ENCODE measurements around the gene RALA. TPM values are rescaled to one million over a fixed set of nuclear protein-coding genes. Genes with fewer than 3 reads are reported as not detected.

Gene RALA
- total RNA-seq, 4 donors from 2014 or later: 18.3 to 29.7 (median 20.0) TPM

DNA sequence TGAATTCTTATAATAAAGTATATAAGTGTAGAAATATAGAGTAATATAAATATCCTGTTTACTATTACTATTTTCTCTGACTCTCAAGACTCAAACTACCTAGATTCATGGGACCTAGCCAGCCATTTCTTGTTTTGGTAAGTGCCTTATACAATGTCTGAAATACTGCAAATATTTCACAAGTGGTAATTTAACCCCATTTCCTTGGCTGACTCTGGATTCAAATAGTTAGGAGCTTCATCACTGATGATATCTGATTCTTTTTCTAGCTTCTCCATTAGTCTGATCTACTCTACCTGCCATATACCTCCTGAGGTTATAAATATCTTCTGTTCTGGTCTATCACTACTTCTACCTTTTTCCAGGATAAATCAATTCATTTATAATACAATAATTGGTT lies 6.4 kb upstream of the RALA start:
- Histone ChIP-seq H3K27me3 (no peaks in the 10 kb centered on the region), H3K9me3 (no peaks in the 10 kb centered on the region), H3K36me3 (no peaks in the 10 kb centered on the region), H3K4me3 (replicated peaks in 1 of 3) (no peak overlapping the region), H3K27ac (no peak overlapping the region), H3K4me1 (peaks cover 0 to 2% of the 10 kb centered on the region in 2 donors)
- TF ChIP-seq CTCF (IDR thresholded peaks at IDR 0.05) (no peak), POLR2A (IDR thresholded peaks at IDR 0.05) (no peak)
- DNase-seq: no peak
- intact Hi-C loops (cut with DNase I): no loop called here

DNA sequence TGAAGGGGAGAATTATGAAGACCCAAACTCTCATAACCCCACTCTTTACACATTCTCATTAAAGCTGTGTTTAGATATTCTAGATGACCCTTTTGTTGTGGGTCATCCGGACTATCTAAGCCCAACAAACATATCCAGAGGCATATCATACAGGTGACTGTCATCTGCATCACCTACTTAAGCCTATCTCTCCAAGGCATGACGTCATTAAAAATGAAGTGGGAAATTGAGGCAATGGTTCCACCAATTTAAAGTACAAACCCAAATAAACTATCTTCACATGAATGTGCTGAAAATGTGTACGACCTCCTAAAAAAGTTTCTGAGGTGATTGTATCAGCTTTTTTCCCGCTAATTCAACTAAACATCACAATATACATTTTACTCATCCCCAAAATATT lies 4.5 kb upstream of the RALA start:
- no peaks in the 10 kb centered on the region for H3K9me3 ChIP-seq
- no peaks in the 10 kb centered on the region for H3K27me3 ChIP-seq
- H3K27ac ChIP-seq: no peak overlapping the region
- no peak for TF ChIP-seq CTCF (IDR thresholded peaks at IDR 0.05)
- TF ChIP-seq POLR2A (IDR thresholded peaks at IDR 0.05): no peak
- WGBS, 2 donors: 91 to 93% methylated on average over 4 of the region's 4 CpGs
- peaks cover 6 to 7% of the 10 kb centered on the region in 2 donors for H3K4me1 ChIP-seq
- no peak for DNase-seq
- no peaks in the 10 kb centered on the region for H3K36me3 ChIP-seq
- intact Hi-C loops (cut with DNase I): no loop called here
- H3K4me3 ChIP-seq (replicated peaks in 1 of 3): no peak overlapping the region

GRCh38 chr7:39620486-39620885 lies 2.9 kb upstream of the RALA start:
- Histone ChIP-seq H3K27me3 (no peaks in the 10 kb centered on the region), H3K9me3 (no peaks in the 10 kb centered on the region), H3K27ac (no peak overlapping the region), H3K4me3 (replicated peaks in 1 of 3) (no peak overlapping the region), H3K36me3 (no peaks in the 10 kb centered on the region), H3K4me1 (peaks cover 14 to 19% of the 10 kb centered on the region in 2 donors)
- intact Hi-C loops (cut with DNase I): loop anchor here (10.0 kb wide), 1 partner anchor 124 kb away; no protein-coding TSS in a partner anchor
- DNase-seq: no peak
- TF ChIP-seq POLR2A (IDR thresholded peaks at IDR 0.05): no peak
- no peak for TF ChIP-seq CTCF (IDR thresholded peaks at IDR 0.05)

DNA sequence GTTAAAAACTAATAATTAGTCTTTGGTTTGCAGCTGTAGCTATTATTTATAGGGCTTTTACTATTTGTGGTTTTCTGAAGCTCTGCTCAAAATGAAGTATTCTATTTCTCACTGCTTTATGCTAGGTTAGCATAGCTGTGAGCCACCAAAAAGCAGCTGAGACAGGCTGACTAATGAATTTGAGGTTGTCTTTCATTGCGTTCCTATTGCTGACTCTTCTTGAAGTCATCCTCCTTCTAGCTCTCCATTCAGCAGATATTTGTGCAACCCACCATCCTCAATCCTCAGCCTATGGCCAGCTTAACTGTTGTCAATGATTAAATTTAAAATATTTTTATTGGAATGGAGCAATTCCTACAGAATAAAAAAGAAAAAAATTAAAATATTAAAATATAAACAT lies 2.1 kb upstream of the RALA start:
- TF ChIP-seq POLR2A (IDR thresholded peaks at IDR 0.05) (no peak), CTCF (IDR thresholded peaks at IDR 0.05) (no peak)
- no peak overlapping the region for H3K27ac ChIP-seq
- peaks cover 19 to 23% of the 10 kb centered on the region in 2 donors for H3K4me1 ChIP-seq
- H3K27me3 ChIP-seq: no peaks in the 10 kb centered on the region
- no peaks in the 10 kb centered on the region for H3K36me3 ChIP-seq
- intact Hi-C loops (cut with DNase I): loop anchor here (10.0 kb wide), 1 partner anchor 124 kb away; no protein-coding TSS in a partner anchor
- WGBS, 2 donors: 80 to 86% methylated on average over 1 of the region's 1 CpG
- DNase-seq: no peak
- H3K9me3 ChIP-seq: no peaks in the 10 kb centered on the region
- no peak overlapping the region for H3K4me3 ChIP-seq (replicated peaks in 1 of 3)

- intact Hi-C loops (cut with DNase I): loop anchor here (10.0 kb wide), 1 partner anchor 123 kb away; no protein-coding TSS in a partner anchor
- H3K4me1 ChIP-seq: peaks cover 19 to 23% of the 10 kb centered on the region in 2 donors
- DNase-seq: no peak
- H3K36me3 ChIP-seq: no peaks in the 10 kb centered on the region
- no peaks in the 10 kb centered on the region for H3K9me3 ChIP-seq
- WGBS, 2 donors: 79 to 85% methylated on average over 1 of the region's 1 CpG
- TF ChIP-seq CTCF (IDR thresholded peaks at IDR 0.05): no peak
- TF ChIP-seq POLR2A (IDR thresholded peaks at IDR 0.05): no peak
- H3K27ac ChIP-seq: no peak overlapping the region
- no peak overlapping the region for H3K4me3 ChIP-seq (replicated peaks in 1 of 3)
- H3K27me3 ChIP-seq: no peaks in the 10 kb centered on the region
Observed at GRCh38 chr7:39621784-39622411, 1.5 kb upstream of the RALA start.

Measured in thyroid gland (tissue), 4 donors.